HepG2 (cell line): Measurements from ENCODE around the gene CRYAB. TPM values are rescaled to one million over a fixed set of nuclear protein-coding genes. Genes with fewer than 3 reads are reported as not detected.

Source experiments
- EED ChIP-seq: sonication (generic); formaldehyde crosslinking; IDR thresholded peaks from 2 replicates; pipeline ENCODE4 v1.5.0; 2020; ENCODE audit warnings: mild to moderate bottlenecking, missing genetic modification reagents
- ERF ChIP-seq: IDR thresholded peaks from 2 replicates; pipeline ENCODE4 v1.6.1; 2018; ENCODE audit warnings: missing biosample characterization, missing genetic modification reagents
- FIP1L1 ChIP-seq: fragments of 200-400 bp; formaldehyde crosslinking; IDR thresholded peaks from 2 replicates; pipeline ENCODE4 v1.6.1; 2018; ENCODE audit warnings: low read depth, mild to moderate bottlenecking, low read length, moderate library complexity, borderline replicate concordance; ENCODE audit not compliant: insufficient read depth
- GZF1 ChIP-seq: sonication (generic); formaldehyde crosslinking; IDR thresholded peaks from 2 replicates; pipeline ENCODE4 v1.5.1; 2020; ENCODE audit warnings: mild to moderate bottlenecking, missing genetic modification reagents
- HNF4A ChIP-seq: sonication (generic); formaldehyde crosslinking; IDR thresholded peaks from 2 replicates; pipeline ENCODE4 v1.4.0; 2020; ENCODE audit warnings: missing genetic modification reagents
- KLF13 ChIP-seq: sonication (generic); formaldehyde crosslinking; IDR thresholded peaks from 2 replicates; pipeline ENCODE4 v1.4.0; 2020; ENCODE audit warnings: mild to moderate bottlenecking, missing genetic modification reagents
- MZF1 ChIP-seq: sonication (generic); formaldehyde crosslinking; IDR thresholded peaks from 2 replicates; pipeline ENCODE4 v1.8.1; 2023; ENCODE audit warnings: mild to moderate bottlenecking, missing genetic modification reagents, borderline replicate concordance
- NCOA2 ChIP-seq: sonication (generic); formaldehyde crosslinking; IDR thresholded peaks from 2 replicates; pipeline ENCODE4 v1.8.0; 2022; ENCODE audit warnings: inconsistent platforms
- NCOR1 ChIP-seq: fragments of 200-600 bp; sonication (generic); IDR thresholded peaks from 2 replicates; pipeline ENCODE4 v1.7.0; 2017; ENCODE audit warnings: antibody characterized with exemption, low read length, borderline replicate concordance
- RFX1 ChIP-seq: fragments of 450-650 bp; IDR thresholded peaks from 2 replicates; pipeline ENCODE4 v1.6.1; 2017
- ZBTB7A ChIP-seq: sonication (generic); formaldehyde crosslinking; IDR thresholded peaks from 2 replicates; pipeline ENCODE4 v1.8.0; 2022; ENCODE audit warnings: mild to moderate bottlenecking, missing genetic modification reagents
- ZFP82 ChIP-seq: sonication (generic); formaldehyde crosslinking; IDR thresholded peaks from 2 replicates; pipeline ENCODE4 v1.5.1; 2020; ENCODE audit warnings: mild to moderate bottlenecking, missing genetic modification reagents, borderline replicate concordance
- ZNF331 ChIP-seq: sonication (generic); formaldehyde crosslinking; IDR thresholded peaks from 2 replicates; pipeline ENCODE4 v1.4.0; 2020; ENCODE audit warnings: missing genetic modification reagents
- ZNF383 ChIP-seq: sonication (generic); formaldehyde crosslinking; IDR thresholded peaks from 2 replicates; pipeline ENCODE4 v1.4.0; 2020; ENCODE audit warnings: missing genetic modification reagents, mild to moderate bottlenecking, borderline replicate concordance
- polyA plus RNA-seq, 8 experiments: library from polyadenylated mRNA; depleted of rRNA in 3 of 8; stranded (reverse) in 7 of 8; unstranded in 1 of 8; fragments of >200 nt; fragmentation: Illumina TruSeq in 4 of 8; extraction: Trizol in 4 of 8; gene quantifications; 2 replicates each; pipeline versions ENCODE4 v1.2.1 to v1.2.3, GENCODE V29; 2011 to 2016; ENCODE audit warnings: low read depth in 4 of 8, missing spikeins in 1 of 8, mixed read lengths in 1 of 8; ENCODE audit not compliant: insufficient read depth in 1 of 8
- total RNA-seq, 5 experiments: library from RNA; depleted of rRNA; stranded (reverse); fragments of >200 nt; fragmentation: Illumina TruSeq; extraction: Trizol; gene quantifications; 2 replicates each; pipeline ENCODE4 v1.2.3, GENCODE V29; 2016; ENCODE audit warnings: low read depth in 1 of 5
- TF ChIP-seq, protein P1 (sequence below): sonication (generic); formaldehyde crosslinking; IDR thresholded peaks from 2 replicates; pipeline ENCODE4 v1.8.1; 2023; ENCODE audit warnings: mild to moderate bottlenecking, missing genetic modification reagents
- TF ChIP-seq, protein P2 (sequence below): sonication (generic); formaldehyde crosslinking; IDR thresholded peaks from 2 replicates; pipeline ENCODE4 v1.5.0; 2020; ENCODE audit warnings: missing genetic modification reagents
- TF ChIP-seq, protein P3 (sequence below): sonication (generic); formaldehyde crosslinking; IDR thresholded peaks from 2 replicates; pipeline ENCODE4 v1.5.1; 2020; ENCODE audit warnings: missing genetic modification reagents, mild to moderate bottlenecking, borderline replicate concordance
- TF ChIP-seq, protein P4 (sequence below): sonication (generic); formaldehyde crosslinking; IDR thresholded peaks from 2 replicates; pipeline ENCODE4 v1.4.0; 2020; ENCODE audit warnings: mild to moderate bottlenecking, missing genetic modification reagents

The CRYAB gene
- total and polyA plus RNA-seq, 2 of the 13 experiments (the other 11 are each of a cell fraction or from before 2014, with no cell fraction given), result 0.55 to 1.1 TPM

DNA sequence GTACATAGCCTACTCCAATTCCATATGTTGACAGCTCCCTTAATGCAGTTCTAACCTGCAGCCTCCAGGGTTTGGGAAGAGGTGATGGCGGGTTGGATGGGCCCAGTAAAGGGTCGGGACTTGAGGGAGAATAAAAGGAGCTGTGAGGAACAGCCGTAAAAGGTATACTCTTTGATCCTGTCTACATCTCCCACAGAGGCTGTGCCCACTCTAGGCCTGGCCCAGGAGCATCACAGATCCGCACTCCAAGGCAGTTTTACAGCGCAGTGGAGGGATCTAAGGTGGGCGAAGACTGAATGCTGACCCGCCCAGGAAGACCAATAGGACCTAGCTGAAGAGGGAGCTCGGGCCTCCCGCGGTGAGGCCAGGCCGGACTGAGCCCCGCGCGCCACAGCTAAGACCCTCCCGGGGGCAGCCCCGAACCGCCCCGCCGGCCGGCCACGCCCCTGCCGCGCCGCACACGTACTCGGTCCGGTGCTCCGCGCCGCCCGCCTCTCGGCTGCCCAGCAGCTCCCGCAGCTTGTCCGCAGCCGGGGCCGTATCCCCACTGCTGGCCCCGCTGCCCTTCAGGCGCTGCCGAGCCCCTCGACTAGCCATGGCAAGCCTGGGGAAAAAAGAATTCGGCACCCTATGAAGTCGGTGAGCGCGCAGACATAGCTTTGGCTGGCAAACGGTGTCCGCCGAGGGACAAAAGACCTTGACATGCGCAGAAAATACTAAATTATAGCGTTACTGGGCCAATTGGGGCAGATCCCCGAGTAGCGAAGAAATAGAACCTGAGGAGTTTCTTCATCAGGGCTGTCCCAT lies 40.5 kb downstream of the CRYAB start, which contains the start of gene ALG9 (continued):
- TF ChIP-seq ZNF383 (CRISPR knock-in tag) (no peak), ERF (CRISPR knock-in tag) (0 out of 2 replicates have a peak, but pooled peaks have one; percentile 28), GZF1 (CRISPR knock-in tag) (peak; percentile 24; the same call in 1 of the 2 replicates), KLF13 (no peak; the same call in 1 of the 2 replicates), ZBTB7A (CRISPR knock-in tag) (peak; percentile 64; the same call in 1 of the 2 replicates), MZF1 (CRISPR knock-in tag) (no peak), RFX1 (no peak), ZFP82 (no peak; the same call in 1 of the 2 replicates), HNF4A (CRISPR knock-in tag) (0 out of 2 replicates have a peak, but pooled peaks have one; percentile 22), FIP1L1 (no peak), NCOR1 (peak; percentile 29; the same call in 1 of the 2 replicates), EED (CRISPR knock-in tag) (peak; percentile 67; the same call in 1 of the 2 replicates), NCOA2 (CRISPR knock-in tag) (no peak), ZNF331 (CRISPR knock-in tag) (0 out of 2 replicates have a peak, but pooled peaks have one; percentile 15)
- TF ChIP-seq, protein P1, sequence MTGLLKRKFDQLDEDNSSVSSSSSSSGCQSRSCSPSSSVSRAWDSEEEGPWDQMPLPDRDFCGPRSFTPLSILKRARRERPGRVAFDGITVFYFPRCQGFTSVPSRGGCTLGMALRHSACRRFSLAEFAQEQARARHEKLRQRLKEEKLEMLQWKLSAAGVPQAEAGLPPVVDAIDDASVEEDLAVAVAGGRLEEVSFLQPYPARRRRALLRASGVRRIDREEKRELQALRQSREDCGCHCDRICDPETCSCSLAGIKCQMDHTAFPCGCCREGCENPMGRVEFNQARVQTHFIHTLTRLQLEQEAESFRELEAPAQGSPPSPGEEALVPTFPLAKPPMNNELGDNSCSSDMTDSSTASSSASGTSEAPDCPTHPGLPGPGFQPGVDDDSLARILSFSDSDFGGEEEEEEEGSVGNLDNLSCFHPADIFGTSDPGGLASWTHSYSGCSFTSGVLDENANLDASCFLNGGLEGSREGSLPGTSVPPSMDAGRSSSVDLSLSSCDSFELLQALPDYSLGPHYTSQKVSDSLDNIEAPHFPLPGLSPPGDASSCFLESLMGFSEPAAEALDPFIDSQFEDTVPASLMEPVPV (CRISPR knock-in tag), result peak; percentile 82; the same call in 1 of the 2 replicates
- TF ChIP-seq, protein P2, sequence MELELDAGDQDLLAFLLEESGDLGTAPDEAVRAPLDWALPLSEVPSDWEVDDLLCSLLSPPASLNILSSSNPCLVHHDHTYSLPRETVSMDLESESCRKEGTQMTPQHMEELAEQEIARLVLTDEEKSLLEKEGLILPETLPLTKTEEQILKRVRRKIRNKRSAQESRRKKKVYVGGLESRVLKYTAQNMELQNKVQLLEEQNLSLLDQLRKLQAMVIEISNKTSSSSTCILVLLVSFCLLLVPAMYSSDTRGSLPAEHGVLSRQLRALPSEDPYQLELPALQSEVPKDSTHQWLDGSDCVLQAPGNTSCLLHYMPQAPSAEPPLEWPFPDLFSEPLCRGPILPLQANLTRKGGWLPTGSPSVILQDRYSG (CRISPR knock-in tag), result no peak
- TF ChIP-seq, protein P3, sequence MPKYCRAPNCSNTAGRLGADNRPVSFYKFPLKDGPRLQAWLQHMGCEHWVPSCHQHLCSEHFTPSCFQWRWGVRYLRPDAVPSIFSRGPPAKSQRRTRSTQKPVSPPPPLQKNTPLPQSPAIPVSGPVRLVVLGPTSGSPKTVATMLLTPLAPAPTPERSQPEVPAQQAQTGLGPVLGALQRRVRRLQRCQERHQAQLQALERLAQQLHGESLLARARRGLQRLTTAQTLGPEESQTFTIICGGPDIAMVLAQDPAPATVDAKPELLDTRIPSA (CRISPR knock-in tag), result no peak
- TF ChIP-seq, protein P4, sequence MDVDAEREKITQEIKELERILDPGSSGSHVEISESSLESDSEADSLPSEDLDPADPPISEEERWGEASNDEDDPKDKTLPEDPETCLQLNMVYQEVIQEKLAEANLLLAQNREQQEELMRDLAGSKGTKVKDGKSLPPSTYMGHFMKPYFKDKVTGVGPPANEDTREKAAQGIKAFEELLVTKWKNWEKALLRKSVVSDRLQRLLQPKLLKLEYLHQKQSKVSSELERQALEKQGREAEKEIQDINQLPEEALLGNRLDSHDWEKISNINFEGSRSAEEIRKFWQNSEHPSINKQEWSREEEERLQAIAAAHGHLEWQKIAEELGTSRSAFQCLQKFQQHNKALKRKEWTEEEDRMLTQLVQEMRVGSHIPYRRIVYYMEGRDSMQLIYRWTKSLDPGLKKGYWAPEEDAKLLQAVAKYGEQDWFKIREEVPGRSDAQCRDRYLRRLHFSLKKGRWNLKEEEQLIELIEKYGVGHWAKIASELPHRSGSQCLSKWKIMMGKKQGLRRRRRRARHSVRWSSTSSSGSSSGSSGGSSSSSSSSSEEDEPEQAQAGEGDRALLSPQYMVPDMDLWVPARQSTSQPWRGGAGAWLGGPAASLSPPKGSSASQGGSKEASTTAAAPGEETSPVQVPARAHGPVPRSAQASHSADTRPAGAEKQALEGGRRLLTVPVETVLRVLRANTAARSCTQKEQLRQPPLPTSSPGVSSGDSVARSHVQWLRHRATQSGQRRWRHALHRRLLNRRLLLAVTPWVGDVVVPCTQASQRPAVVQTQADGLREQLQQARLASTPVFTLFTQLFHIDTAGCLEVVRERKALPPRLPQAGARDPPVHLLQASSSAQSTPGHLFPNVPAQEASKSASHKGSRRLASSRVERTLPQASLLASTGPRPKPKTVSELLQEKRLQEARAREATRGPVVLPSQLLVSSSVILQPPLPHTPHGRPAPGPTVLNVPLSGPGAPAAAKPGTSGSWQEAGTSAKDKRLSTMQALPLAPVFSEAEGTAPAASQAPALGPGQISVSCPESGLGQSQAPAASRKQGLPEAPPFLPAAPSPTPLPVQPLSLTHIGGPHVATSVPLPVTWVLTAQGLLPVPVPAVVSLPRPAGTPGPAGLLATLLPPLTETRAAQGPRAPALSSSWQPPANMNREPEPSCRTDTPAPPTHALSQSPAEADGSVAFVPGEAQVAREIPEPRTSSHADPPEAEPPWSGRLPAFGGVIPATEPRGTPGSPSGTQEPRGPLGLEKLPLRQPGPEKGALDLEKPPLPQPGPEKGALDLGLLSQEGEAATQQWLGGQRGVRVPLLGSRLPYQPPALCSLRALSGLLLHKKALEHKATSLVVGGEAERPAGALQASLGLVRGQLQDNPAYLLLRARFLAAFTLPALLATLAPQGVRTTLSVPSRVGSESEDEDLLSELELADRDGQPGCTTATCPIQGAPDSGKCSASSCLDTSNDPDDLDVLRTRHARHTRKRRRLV (CRISPR knock-in tag), result 0 out of 2 replicates have a peak, but pooled peaks have one; percentile 53
